GM12865 (cell line): ENCODE measurements around the gene MRPL38.

Experiments
- DNase-seq: peaks from one replicate; pipeline ENCODE4 v3.0.0; 2010; ENCODE audit warnings: low read depth
- H3K4me3 ChIP-seq: 2 replicates; pipeline ENCODE4 v1.5.1; 2011; ENCODE audit warnings: mild to moderate bottlenecking, low read depth, low read length, control low read depth
- CTCF ChIP-seq: IDR thresholded peaks from 2 replicates; pipeline ENCODE4 v1.5.1; 2011; ENCODE audit warnings: low read length, control low read depth, low read depth, inconsistent platforms; ENCODE audit not compliant: insufficient read depth; ENCODE audit errors: missing control alignments

Gene MRPL38

GRCh38 chr17:75914643-75915267 is 10.1 kb upstream of the MRPL38 start:
- DNase-seq, result no peak

GRCh38 chr17:75913537-75914210 is 9.0 kb upstream of the MRPL38 start:
- DNase-seq, result no peak
- no peak overlapping the region for H3K4me3 ChIP-seq
- no peak for TF ChIP-seq CTCF

More at GRCh38 chr17:75914643-75915267, 10.1 kb upstream of the MRPL38 start:
- H3K4me3 ChIP-seq, result no peak overlapping the region
- TF ChIP-seq CTCF, result no peak

GRCh38 chr17:75910699-75911098 is 6.0 kb upstream of the MRPL38 start:
- no peak for DNase-seq
- no peak overlapping the region for H3K4me3 ChIP-seq
- TF ChIP-seq CTCF, result no peak

GRCh38 chr17:75909812-75910274 is 5.2 kb upstream of the MRPL38 start:
- TF ChIP-seq CTCF, result no peak
- no peak for DNase-seq
- no peak overlapping the region for H3K4me3 ChIP-seq

GRCh38 chr17:75909051-75909811 is 4.5 kb upstream of the MRPL38 start:
- no peak for DNase-seq
- no peak overlapping the region for H3K4me3 ChIP-seq
- no peak for TF ChIP-seq CTCF

GRCh38 chr17:75908201-75908600 is 3.5 kb upstream of the MRPL38 start:
- DNase-seq, result no peak
- no peak overlapping the region for H3K4me3 ChIP-seq
- no peak for TF ChIP-seq CTCF
